Suprapubic skin (tissue), 4 donors: Measurements from ENCODE around the gene L1CAM. TPM values are rescaled to one million over a fixed set of nuclear protein-coding genes. Genes with fewer than 3 reads are reported as not detected.
A peak's percentile ranks its signal among the peaks of the same experiment; 100 is the strongest.

Source experiments
- DNase-seq, 2 donors: peaks; one replicate each; pipeline ENCODE4 v3.0.0-alpha.2; 2019; ENCODE audit warnings: low spot score in 2 of 2
- H3K27ac ChIP-seq: fragments of 200-600 bp; sonication (generic); one replicate; pipeline ENCODE4 v1.5.1; 2019
- H3K27me3 ChIP-seq: fragments of 200-600 bp; sonication (generic); one replicate; pipeline ENCODE4 v1.5.1; 2019
- H3K36me3 ChIP-seq: fragments of 200-600 bp; sonication (generic); one replicate; pipeline ENCODE4 v1.5.1; 2019
- H3K4me1 ChIP-seq: fragments of 200-600 bp; sonication (generic); one replicate; pipeline ENCODE4 v1.5.1; 2019
- H3K4me3 ChIP-seq: fragments of 200-600 bp; sonication (generic); one replicate; pipeline ENCODE4 v1.5.1; 2019; ENCODE audit warnings: mild to moderate bottlenecking
- H3K9me3 ChIP-seq: fragments of 200-600 bp; sonication (generic); one replicate; pipeline ENCODE4 v1.5.1; 2019
- CTCF ChIP-seq, 2 donors: fragments of 200-600 bp in 1 of 2; fragments of 450-650 bp in 1 of 2; sonication (generic) in 1 of 2; IDR thresholded peaks; one replicate each; pipeline ENCODE4 v1.5.1; 2016 to 2019; ENCODE audit warnings: antibody characterized with exemption in 2 of 2, mild to moderate bottlenecking in 1 of 2, moderate library complexity in 1 of 2
- EP300 ChIP-seq: sonication (generic); formaldehyde crosslinking; IDR thresholded peaks from one replicate; pipeline ENCODE4 v1.6.1; 2017; ENCODE audit warnings: antibody characterized with exemption
- POLR2A ChIP-seq, 2 donors: fragments of 450-650 bp; IDR thresholded peaks; one replicate each; pipeline ENCODE4 v1.6.1; 2017; ENCODE audit warnings: antibody characterized with exemption in 2 of 2, mild to moderate bottlenecking in 2 of 2, moderate library complexity in 2 of 2
- POLR2AphosphoS5 ChIP-seq, 3 donors: sonication (generic); formaldehyde crosslinking; IDR thresholded peaks; one replicate each; pipeline ENCODE4 v1.6.1; 2017; ENCODE audit warnings: antibody characterized with exemption in 3 of 3
- WGBS: methylation state at CpG from one replicate; pipeline ENCODE4 v1.1.5; 2018; 5-methylcytosine and 5-hydroxymethylcytosine counted together
- total RNA-seq, 4 donors: library from RNA; depleted of rRNA; stranded (reverse); fragments of >200 nt; gene quantifications; one replicate each; pipeline ENCODE4 v1.1.0, GENCODE V29; 2016

L1CAM gene
- total RNA-seq, 4 donors from 2014 or later, result 4.1 to 10.4 (median 8.5) TPM

GRCh38 chrX:153905481-153906095, 19.6 kb upstream of the L1CAM start:
- H3K9me3 ChIP-seq, result no peaks in the 10 kb centered on the region
- 95% methylated on average over 10 of the region's 32 CpGs for WGBS
- TF ChIP-seq POLR2A (IDR thresholded peaks at IDR 0.05) (no peak), EP300 (no peak), CTCF (IDR thresholded peaks at IDR 0.05) (no peak), POLR2AphosphoS5 (IDR thresholded peaks at IDR 0.05) (no peak)
- no peaks in the 10 kb centered on the region for H3K36me3 ChIP-seq
- H3K27me3 ChIP-seq, result no peaks in the 10 kb centered on the region
- no peak overlapping the region for H3K27ac ChIP-seq
- H3K4me1 ChIP-seq, result peaks cover 20% of the 10 kb centered on the region
- no peak for DNase-seq
- H3K4me3 ChIP-seq, result peak overlapping the region; percentile 20

- Histone ChIP-seq H3K4me3 (peak within 1 kb of the TSS; percentile 20), H3K9me3 (no peaks in the 10 kb centered on the region), H3K36me3 (no peaks in the 10 kb centered on the region), H3K27ac (no peak within 1 kb of the TSS), H3K27me3 (no peaks in the 10 kb centered on the region), H3K4me1 (peaks cover 23% of the 10 kb centered on the region)
- DNase-seq, result no peak
- 61% methylated on average over 20 of the region's 26 CpGs for WGBS
- no peak for TF ChIP-seq EP300
- TF ChIP-seq CTCF (IDR thresholded peaks at IDR 0.05), result no peak
- no peak for TF ChIP-seq POLR2A (IDR thresholded peaks at IDR 0.05)
- no peak for TF ChIP-seq POLR2AphosphoS5 (IDR thresholded peaks at IDR 0.05)
These were observed 18.3 kb upstream of the L1CAM start, which contains the start of gene AVPR2 for GRCh38 chrX:153903991-153904957. AVPR2 (plus strand) TSS chrX:153904673; CDS start chrX:153905146, 473 bp downstream.

GRCh38 chrX:153903238-153903980, 17.4 kb upstream of the L1CAM start:
- TF ChIP-seq POLR2AphosphoS5 (IDR thresholded peaks at IDR 0.05) (no peak), POLR2A (IDR thresholded peaks at IDR 0.05) (no peak), EP300 (no peak), CTCF (IDR thresholded peaks at IDR 0.05) (no peak)
- 71% methylated on average over 18 of the region's 18 CpGs for WGBS
- Histone ChIP-seq H3K27ac (no peak overlapping the region), H3K4me1 (peaks cover 23% of the 10 kb centered on the region), H3K9me3 (no peaks in the 10 kb centered on the region), H3K36me3 (no peaks in the 10 kb centered on the region), H3K4me3 (no peak overlapping the region), H3K27me3 (no peaks in the 10 kb centered on the region)
- no peak for DNase-seq

GRCh38 chrX:153902385-153902784, 16.4 kb upstream of the L1CAM start:
- Histone ChIP-seq H3K27me3 (no peaks in the 10 kb centered on the region), H3K27ac (no peak overlapping the region), H3K4me1 (peaks cover 23% of the 10 kb centered on the region), H3K36me3 (no peaks in the 10 kb centered on the region), H3K4me3 (no peak overlapping the region), H3K9me3 (no peaks in the 10 kb centered on the region)
- WGBS, result 63% methylated on average over 9 of the region's 10 CpGs
- no peak for DNase-seq
- TF ChIP-seq POLR2AphosphoS5 (IDR thresholded peaks at IDR 0.05) (no peak), EP300 (no peak), POLR2A (IDR thresholded peaks at IDR 0.05) (no peak), CTCF (IDR thresholded peaks at IDR 0.05) (no peak)
